Muscle of back (tissue), 11 donors: ENCODE results near the gene SLC35F1. TPM values are rescaled to one million over a fixed set of nuclear protein-coding genes. Genes with fewer than 3 reads are reported as not detected.

ENCODE experiments used
- DNase-seq, 3 donors: peaks; one replicate each; pipeline versions ENCODE4 v3.0.0 to v3.0.0-alpha.2; 2013
- polyA plus RNA-seq, 10 donors: library from polyadenylated mRNA; unstranded; fragments of 120-200 nt; gene quantifications; one replicate each; pipeline ENCODE4 v1.2.1, GENCODE V29; 2013; ENCODE audit not compliant: insufficient read length in 10 of 10

The SLC35F1 gene
- polyA plus RNA-seq, 10 donors: 1.5 to 3.1 (median 2.1) TPM

- DNase-seq: no peak
These were observed 215.2 kb downstream of the SLC35F1 start for GRCh38 chr6:118122161-118122725.

GRCh38 chr6:118122801-118123200 lies 215.7 kb downstream of the SLC35F1 start:
- DNase-seq: no peak

- DNase-seq: no peak
These were observed 216.5 kb downstream of the SLC35F1 start for GRCh38 chr6:118123503-118124037.

GRCh38 chr6:118124851-118125250 lies 217.8 kb downstream of the SLC35F1 start:
- DNase-seq: no peak

- DNase-seq: no peak
These were observed 221.7 kb downstream of the SLC35F1 start for GRCh38 chr6:118128755-118129154.

- DNase-seq: no peak
These were observed 227.1 kb downstream of the SLC35F1 start for GRCh38 chr6:118134206-118134605.

- peak in 2 of 3 donors; percentile 13 to 20 for DNase-seq
These were observed 227.7 kb downstream of the SLC35F1 start for GRCh38 chr6:118134736-118135135.

GRCh38 chr6:118135371-118135770 lies 228.3 kb downstream of the SLC35F1 start:
- DNase-seq: no peak

- DNase-seq: no peak
These were observed 234.1 kb downstream of the SLC35F1 start for GRCh38 chr6:118141211-118141610.

- DNase-seq: no peak
These were observed 239.5 kb downstream of the SLC35F1 start for GRCh38 chr6:118146584-118146983.

GRCh38 chr6:118147511-118147910 lies 240.4 kb downstream of the SLC35F1 start:
- no peak for DNase-seq

GRCh38 chr6:118148561-118148960 lies 241.5 kb downstream of the SLC35F1 start:
- DNase-seq: no peak

GRCh38 chr6:118152524-118152923 lies 245.5 kb downstream of the SLC35F1 start:
- no peak for DNase-seq

- DNase-seq: no peak
These were observed 254.3 kb downstream of the SLC35F1 start for GRCh38 chr6:118161343-118161742.

GRCh38 chr6:118163542-118163941 lies 256.5 kb downstream of the SLC35F1 start:
- no peak for DNase-seq

- no peak for DNase-seq
These were observed 258.4 kb downstream of the SLC35F1 start for GRCh38 chr6:118165500-118165899.

- DNase-seq: no peak
These were observed 261.4 kb downstream of the SLC35F1 start for GRCh38 chr6:118168421-118168820.

GRCh38 chr6:118171852-118172251 lies 264.8 kb downstream of the SLC35F1 start:
- DNase-seq: no peak

- no peak for DNase-seq
These were observed 267.0 kb downstream of the SLC35F1 start for GRCh38 chr6:118174071-118174470.

- DNase-seq: no peak
These were observed 270.7 kb downstream of the SLC35F1 start for GRCh38 chr6:118177720-118178119.

GRCh38 chr6:118179048-118179447 lies 272.0 kb downstream of the SLC35F1 start:
- DNase-seq: no peak

- peak in 1 of 3 donors; percentile 5 for DNase-seq
These were observed 279.9 kb downstream of the SLC35F1 start for GRCh38 chr6:118186672-118187567.

- DNase-seq: peak in 1 of 3 donors; percentile 6
These were observed 280.6 kb downstream of the SLC35F1 start for GRCh38 chr6:118187568-118188164.
